ENCODE measurements around the gene CC2D2A. TPM values are rescaled to one million over a fixed set of nuclear protein-coding genes. Genes with fewer than 3 reads are reported as not detected.
A peak's percentile ranks its signal among the peaks of the same experiment; 100 is the strongest.

CC2D2A gene
- total RNA-seq, 1 donor from 2014 or later = 14.0 TPM

DNA sequence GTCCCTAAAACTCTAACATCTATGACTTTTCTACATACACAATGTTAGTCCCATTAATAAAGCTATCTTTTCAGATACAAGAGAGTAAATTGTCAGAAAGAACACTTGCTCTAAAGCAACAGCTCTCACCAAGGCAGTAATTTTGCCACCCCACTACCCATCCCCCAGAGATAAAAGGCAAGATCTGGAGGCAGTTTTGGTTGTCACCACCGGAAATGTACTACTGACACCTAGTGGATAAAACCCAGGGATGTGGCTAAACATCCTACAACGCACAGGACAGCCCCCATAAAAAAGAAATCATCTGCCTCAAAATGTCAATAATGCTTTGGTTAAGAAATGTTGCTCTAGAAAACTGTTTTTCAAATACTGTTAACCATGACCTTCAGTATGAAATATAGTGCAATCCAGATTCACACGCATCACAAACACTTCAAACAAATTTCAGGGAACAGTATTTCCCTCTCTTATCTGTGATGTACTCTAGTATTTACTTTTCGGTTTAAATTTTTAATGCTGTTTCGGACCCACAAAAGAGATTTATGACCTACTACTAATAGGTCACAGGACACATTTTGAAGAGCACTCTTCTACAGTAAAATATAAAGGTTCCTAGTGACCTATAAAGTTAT is 180.3 kb downstream of the CC2D2A start:
- H3K4me3 Mint-ChIP-seq (ENCODE audit: unreplicated experiment) = peak overlapping the region; percentile 60
- Histone ChIP-seq H3K4me3 (ENCODE audit: insufficient read depth, low read depth, low read length) (no peak overlapping the region), H3K36me3 (ENCODE audit: insufficient read depth, low read length) (no peaks in the 10 kb centered on the region), H3K27me3 (ENCODE audit: insufficient read depth, low read length) (no peaks in the 10 kb centered on the region), H3K9me3 (ENCODE audit: insufficient read depth, low read depth, low read length) (no peaks in the 10 kb centered on the region), H3K9ac (ENCODE audit: low read length) (no peak overlapping the region), H3K27ac (ENCODE audit: low read depth, low read length) (no peak overlapping the region), H2AFZ (ENCODE audit: low read depth, low read length) (no peak overlapping the region), H3K79me2 (ENCODE audit: insufficient read depth, low read length) (peaks cover 94% of the 10 kb centered on the region), H4K20me1 (ENCODE audit: insufficient read depth, low read length) (peaks cover 60% of the 10 kb centered on the region), H3K4me2 (ENCODE audit: low read length) (peak overlapping the region; percentile 9), H3K4me1 (ENCODE audit: insufficient read depth, low read length) (peaks cover 16% of the 10 kb centered on the region)
- H3K36me3 Mint-ChIP-seq (ENCODE audit: low read depth, unreplicated experiment) = no peaks in the 10 kb centered on the region
- peaks cover 28% of the 10 kb centered on the region for H3K4me1 Mint-ChIP-seq (ENCODE audit: low read depth, unreplicated experiment)
- FAIRE-seq (no peak), DNase-seq (ENCODE audit: low read depth) (peak; percentile 30)
- no peaks in the 10 kb centered on the region for H3K9me3 Mint-ChIP-seq (ENCODE audit: unreplicated experiment)
- H3K27me3 Mint-ChIP-seq (ENCODE audit: low read depth, unreplicated experiment) = no peaks in the 10 kb centered on the region
- H3K27ac Mint-ChIP-seq (ENCODE audit: unreplicated experiment) = no peak overlapping the region
- TF ChIP-seq EZH2 (IDR thresholded peaks at IDR 0.05; ENCODE audit: insufficient read depth, low read length) (no peak), CTCF (IDR thresholded peaks at IDR 0.05; ENCODE audit: insufficient read depth, low read depth, low read length) (peak; percentile 77)

Other genes starting within 250 kb of the CC2D2A start
- gene C1QTNF7, start 41.8 kb upstream of the CC2D2A start, total RNA-seq = not detected in 2 replicates
- gene FBXL5, start 185.5 kb downstream of the CC2D2A start, total RNA-seq = 75.8 and 92.2 TPM in 2 replicates
- 67.4 and 74.7 TPM in 2 replicates for gene FAM200B, start 211.9 kb downstream of the CC2D2A start, total RNA-seq
- 19.5 and 24.5 TPM in 2 replicates for gene BST1, start 233.2 kb downstream of the CC2D2A start, total RNA-seq

All from astrocyte (in vitro differentiated cells and primary cell).